ENCODE data around the gene CDK14. TPM values are rescaled to one million over a fixed set of nuclear protein-coding genes. Genes with fewer than 3 reads are reported as not detected.

The CDK14 gene
- total RNA-seq, 4 donors from 2014 or later, result 0.18 to 74.3 (median 7.3) TPM

DNA sequence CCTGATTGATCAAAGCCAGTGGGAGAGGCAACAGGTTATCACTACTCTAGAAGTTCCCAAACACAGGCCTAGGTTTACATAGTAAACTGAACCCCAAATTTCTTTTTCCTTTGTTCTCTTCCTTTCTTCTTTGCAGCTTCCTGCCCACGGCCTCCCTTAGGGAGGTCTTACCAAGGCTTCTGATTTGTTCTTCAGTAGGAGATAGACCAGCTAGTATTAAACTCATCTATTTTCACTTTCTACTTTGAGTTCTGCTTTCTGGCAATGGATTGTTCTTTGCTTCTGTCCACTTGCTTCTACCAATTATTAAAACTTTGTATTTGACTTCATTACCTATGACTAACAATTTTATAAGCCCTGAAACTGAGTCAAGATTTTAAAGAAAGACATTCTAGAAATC, 417.0 kb downstream of the CDK14 start:
- DNase-seq, result no peak
- Histone ChIP-seq H3K27me3 (no peaks in the 10 kb centered on the region), H3K4me3 (no peak overlapping the region), H3K36me3 (no peaks in the 10 kb centered on the region), H3K9me3 (no peaks in the 10 kb centered on the region), H3K27ac (no peak overlapping the region), H3K4me1 (no peaks in the 10 kb centered on the region)
- TF ChIP-seq CTCF (IDR thresholded peaks at IDR 0.05), result no peak
- TF ChIP-seq POLR2A (IDR thresholded peaks at IDR 0.05), result no peak

DNA sequence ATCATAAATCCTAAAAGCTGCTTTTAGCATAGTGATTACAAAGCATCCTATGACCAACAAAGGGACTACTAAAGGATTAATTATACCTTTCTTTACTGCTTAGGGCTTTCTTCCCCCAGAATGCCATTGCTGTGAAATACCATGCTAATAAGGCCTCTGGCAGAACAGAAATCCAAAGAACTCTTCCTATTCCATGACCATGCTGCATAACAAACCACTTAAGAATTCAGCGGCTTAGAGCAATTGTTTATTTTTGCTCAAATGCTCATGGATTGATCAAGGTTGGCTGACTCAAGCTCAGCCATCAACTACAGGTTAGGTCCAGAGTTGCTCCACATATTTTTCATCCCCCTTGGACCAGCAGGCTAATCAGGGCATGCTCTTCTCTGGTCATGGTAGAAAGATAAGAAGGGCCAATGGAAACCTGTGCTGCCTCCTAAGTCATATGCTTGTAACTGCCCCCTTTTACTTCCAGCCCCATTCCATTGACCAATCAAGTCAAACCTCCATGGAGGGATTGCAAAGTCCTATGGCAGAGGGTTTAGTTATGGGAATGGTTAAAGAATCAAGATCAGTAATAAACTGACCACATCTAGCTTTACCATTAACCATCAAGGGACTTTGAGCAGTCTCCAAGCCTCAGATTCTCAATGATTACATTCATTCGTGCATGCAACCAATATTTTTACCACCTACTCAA, 423.7 kb downstream of the CDK14 start:
- Histone ChIP-seq H3K9me3 (no peaks in the 10 kb centered on the region), H3K4me3 (no peak overlapping the region), H3K27ac (no peak overlapping the region), H3K27me3 (no peaks in the 10 kb centered on the region), H3K4me1 (no peaks in the 10 kb centered on the region), H3K36me3 (no peaks in the 10 kb centered on the region)
- TF ChIP-seq POLR2A (IDR thresholded peaks at IDR 0.05) (no peak), CTCF (IDR thresholded peaks at IDR 0.05) (no peak)
- DNase-seq, result no peak

DNA sequence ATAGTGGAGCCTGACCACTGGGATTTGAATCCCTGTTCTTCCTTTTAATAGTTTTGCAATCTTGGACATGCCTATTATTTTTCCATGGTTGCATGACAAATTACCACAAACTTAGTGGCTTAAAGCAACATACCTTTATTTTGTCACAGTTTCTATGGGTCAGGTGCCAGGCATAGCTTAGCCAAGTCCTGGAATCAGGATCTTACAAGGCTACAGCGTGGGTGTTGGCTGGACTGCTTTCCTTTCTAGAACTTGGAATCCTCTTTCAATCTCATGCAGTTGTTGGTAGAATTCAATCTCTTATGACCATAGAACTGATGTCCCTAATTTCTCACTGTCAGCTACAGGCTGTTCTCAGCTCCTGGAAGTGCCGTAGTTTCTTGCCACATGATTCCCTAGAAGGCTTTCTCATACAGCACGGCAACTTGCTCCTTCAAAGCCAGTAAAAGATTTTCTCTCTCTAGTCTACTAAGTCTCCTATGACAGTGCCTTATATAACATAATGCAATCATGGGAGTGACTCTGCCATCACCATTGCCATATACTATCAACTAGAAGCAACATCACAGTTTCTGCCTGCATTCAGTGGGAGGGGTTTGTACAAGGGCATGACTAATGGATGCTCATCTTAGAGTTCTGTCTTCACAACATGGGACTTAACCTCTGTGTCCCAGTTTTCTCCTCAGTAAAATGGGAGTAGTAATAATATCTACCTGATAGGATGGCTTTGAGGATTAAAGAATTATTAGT, 424.7 kb downstream of the CDK14 start:
- no peaks in the 10 kb centered on the region for H3K27me3 ChIP-seq
- H3K9me3 ChIP-seq, result no peaks in the 10 kb centered on the region
- no peak for DNase-seq
- H3K27ac ChIP-seq, result no peak overlapping the region
- no peak for TF ChIP-seq POLR2A (IDR thresholded peaks at IDR 0.05)
- no peak for TF ChIP-seq CTCF (IDR thresholded peaks at IDR 0.05)
- no peaks in the 10 kb centered on the region for H3K4me1 ChIP-seq
- H3K4me3 ChIP-seq, result no peak overlapping the region
- H3K36me3 ChIP-seq, result no peaks in the 10 kb centered on the region

DNA sequence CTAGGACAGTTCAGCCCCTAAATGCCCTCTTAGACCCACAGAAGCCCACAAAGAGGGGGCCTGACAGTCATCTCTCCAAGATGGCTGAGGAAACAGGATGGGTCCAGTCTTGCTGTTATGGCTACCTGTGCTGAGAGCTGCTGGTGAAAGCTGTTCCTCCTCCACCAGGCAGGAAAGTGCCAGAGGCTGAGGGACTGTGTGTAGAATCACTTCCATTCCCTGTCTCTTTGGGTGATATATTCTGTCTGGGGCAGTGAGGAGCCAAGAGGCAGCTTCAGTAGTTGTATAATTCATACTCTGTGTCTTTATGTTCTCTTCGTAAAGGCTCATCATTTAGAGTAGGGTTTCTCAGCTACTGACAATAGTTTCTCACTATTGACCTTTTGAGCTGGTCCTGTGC, 425.8 kb downstream of the CDK14 start:
- Histone ChIP-seq H3K27me3 (no peaks in the 10 kb centered on the region), H3K36me3 (no peaks in the 10 kb centered on the region), H3K27ac (no peak overlapping the region), H3K4me3 (no peak overlapping the region), H3K4me1 (no peaks in the 10 kb centered on the region), H3K9me3 (no peaks in the 10 kb centered on the region)
- no peak for DNase-seq
- TF ChIP-seq CTCF (IDR thresholded peaks at IDR 0.05), result no peak
- TF ChIP-seq POLR2A (IDR thresholded peaks at IDR 0.05), result no peak

GRCh38 chr7:91025906-91026390, 429.8 kb downstream of the CDK14 start:
- no peaks in the 10 kb centered on the region for H3K9me3 ChIP-seq
- no peak overlapping the region for H3K4me3 ChIP-seq
- H3K27me3 ChIP-seq, result no peaks in the 10 kb centered on the region
- H3K4me1 ChIP-seq, result no peaks in the 10 kb centered on the region
- DNase-seq, result no peak
- no peak overlapping the region for H3K27ac ChIP-seq
- TF ChIP-seq CTCF (IDR thresholded peaks at IDR 0.05) (no peak), POLR2A (IDR thresholded peaks at IDR 0.05) (no peak)
- H3K36me3 ChIP-seq, result no peaks in the 10 kb centered on the region
